Measurements from ENCODE around the gene TBC1D16.

GRCh38 chr17:79971651-79972050 is 64.0 kb downstream of the TBC1D16 start:
- TF ChIP-seq POLR2A (IDR thresholded peaks at IDR 0.05; ENCODE audit: low read depth, low read length) (no peak), TAF1 (IDR thresholded peaks at IDR 0.05; ENCODE audit: low read depth, low read length) (no peak), POLR2AphosphoS5 (IDR thresholded peaks at IDR 0.05; ENCODE audit: low read depth, low read length) (no peak)

All from GM12891 (cell line).